ENCODE data around the gene TTC3. TPM values are rescaled to one million over a fixed set of nuclear protein-coding genes. Genes with fewer than 3 reads are reported as not detected.

The TTC3 gene
- polyA plus RNA-seq, 1 donor from 2014 or later: 332 TPM

- H4K20me1 ChIP-seq (ENCODE audit: insufficient read depth): peaks cover 30% of the 10 kb centered on the region
These were observed 9.3 kb downstream of the TTC3 start for GRCh38 chr21:37082375-37082774.

GRCh38 chr21:37082856-37083528 lies 9.9 kb downstream of the TTC3 start:
- no peak overlapping the region for H3K9ac ChIP-seq (ENCODE audit: low read length)
- no peak overlapping the region for H3K27ac ChIP-seq (ENCODE audit: low read length)
- H3K4me2 ChIP-seq (ENCODE audit: low read length): no peak overlapping the region
- H3K36me3 ChIP-seq (ENCODE audit: insufficient read depth, low read length): no peaks in the 10 kb centered on the region
- no peaks in the 10 kb centered on the region for H3K9me3 ChIP-seq (ENCODE audit: low read length)
- no peaks in the 10 kb centered on the region for H3K9me2 ChIP-seq (ENCODE audit: insufficient read depth, low read length)
- H3K27me3 ChIP-seq (ENCODE audit: insufficient read depth, low read depth, low read length): no peaks in the 10 kb centered on the region
- H2AFZ ChIP-seq (ENCODE audit: low read depth, low read length): no peak overlapping the region
- H4K20me1 ChIP-seq (ENCODE audit: insufficient read depth): peaks cover 30% of the 10 kb centered on the region
- H3F3A ChIP-seq (ENCODE audit: insufficient read depth, low read length, poor library complexity, severe bottlenecking): peaks cover 4% of the 10 kb centered on the region
- no peak overlapping the region for H3K4me3 ChIP-seq (ENCODE audit: low read length)
- H3K79me2 ChIP-seq (replicated peaks; ENCODE audit: insufficient read depth, low read length): peaks cover 96% of the 10 kb centered on the region
- TF ChIP-seq CTCF (IDR thresholded peaks at IDR 0.05; ENCODE audit: poor library complexity, severe bottlenecking) (no peak), EZH2 (IDR thresholded peaks at IDR 0.05; ENCODE audit: borderline replicate concordance, insufficient read depth, low read length, poor library complexity, severe bottlenecking) (no peak), RAD21 (conservative IDR thresholded peaks at IDR 0.05) (no peak), TAF1 (IDR thresholded peaks at IDR 0.05; ENCODE audit: low read depth) (no peak), SMC3 (conservative IDR thresholded peaks at IDR 0.05; ENCODE audit: poor library complexity) (no peak), POLR2AphosphoS5 (IDR thresholded peaks at IDR 0.05) (no peak), EP300 (conservative IDR thresholded peaks at IDR 0.05; ENCODE audit: poor library complexity, severe bottlenecking) (no peak)

More at GRCh38 chr21:37082375-37082774, 9.3 kb downstream of the TTC3 start:
- H3K79me2 ChIP-seq (replicated peaks; ENCODE audit: insufficient read depth, low read length): peaks cover 96% of the 10 kb centered on the region
- no peak overlapping the region for H2AFZ ChIP-seq (ENCODE audit: low read depth, low read length)
- no peak overlapping the region for H3K27ac ChIP-seq (ENCODE audit: low read length)
- no peak overlapping the region for H3K9ac ChIP-seq (ENCODE audit: low read length)
- peaks cover 4% of the 10 kb centered on the region for H3F3A ChIP-seq (ENCODE audit: insufficient read depth, low read length, poor library complexity, severe bottlenecking)
- TF ChIP-seq POLR2AphosphoS5 (IDR thresholded peaks at IDR 0.05) (no peak), TAF1 (IDR thresholded peaks at IDR 0.05; ENCODE audit: low read depth) (no peak), EZH2 (IDR thresholded peaks at IDR 0.05; ENCODE audit: borderline replicate concordance, insufficient read depth, low read length, poor library complexity, severe bottlenecking) (no peak), MXI1 (conservative IDR thresholded peaks at IDR 0.05; ENCODE audit: poor library complexity, severe bottlenecking) (no peak), EP300 (conservative IDR thresholded peaks at IDR 0.05; ENCODE audit: poor library complexity, severe bottlenecking) (no peak), SMC3 (conservative IDR thresholded peaks at IDR 0.05; ENCODE audit: poor library complexity) (no peak), CTCF (IDR thresholded peaks at IDR 0.05; ENCODE audit: poor library complexity, severe bottlenecking) (no peak), RAD21 (conservative IDR thresholded peaks at IDR 0.05) (no peak)
- TF ChIP-seq, protein P1, sequence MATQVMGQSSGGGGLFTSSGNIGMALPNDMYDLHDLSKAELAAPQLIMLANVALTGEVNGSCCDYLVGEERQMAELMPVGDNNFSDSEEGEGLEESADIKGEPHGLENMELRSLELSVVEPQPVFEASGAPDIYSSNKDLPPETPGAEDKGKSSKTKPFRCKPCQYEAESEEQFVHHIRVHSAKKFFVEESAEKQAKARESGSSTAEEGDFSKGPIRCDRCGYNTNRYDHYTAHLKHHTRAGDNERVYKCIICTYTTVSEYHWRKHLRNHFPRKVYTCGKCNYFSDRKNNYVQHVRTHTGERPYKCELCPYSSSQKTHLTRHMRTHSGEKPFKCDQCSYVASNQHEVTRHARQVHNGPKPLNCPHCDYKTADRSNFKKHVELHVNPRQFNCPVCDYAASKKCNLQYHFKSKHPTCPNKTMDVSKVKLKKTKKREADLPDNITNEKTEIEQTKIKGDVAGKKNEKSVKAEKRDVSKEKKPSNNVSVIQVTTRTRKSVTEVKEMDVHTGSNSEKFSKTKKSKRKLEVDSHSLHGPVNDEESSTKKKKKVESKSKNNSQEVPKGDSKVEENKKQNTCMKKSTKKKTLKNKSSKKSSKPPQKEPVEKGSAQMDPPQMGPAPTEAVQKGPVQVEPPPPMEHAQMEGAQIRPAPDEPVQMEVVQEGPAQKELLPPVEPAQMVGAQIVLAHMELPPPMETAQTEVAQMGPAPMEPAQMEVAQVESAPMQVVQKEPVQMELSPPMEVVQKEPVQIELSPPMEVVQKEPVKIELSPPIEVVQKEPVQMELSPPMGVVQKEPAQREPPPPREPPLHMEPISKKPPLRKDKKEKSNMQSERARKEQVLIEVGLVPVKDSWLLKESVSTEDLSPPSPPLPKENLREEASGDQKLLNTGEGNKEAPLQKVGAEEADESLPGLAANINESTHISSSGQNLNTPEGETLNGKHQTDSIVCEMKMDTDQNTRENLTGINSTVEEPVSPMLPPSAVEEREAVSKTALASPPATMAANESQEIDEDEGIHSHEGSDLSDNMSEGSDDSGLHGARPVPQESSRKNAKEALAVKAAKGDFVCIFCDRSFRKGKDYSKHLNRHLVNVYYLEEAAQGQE (IDR thresholded peaks at IDR 0.05; ENCODE audit: borderline replicate concordance): no peak
- H3K9me2 ChIP-seq (ENCODE audit: insufficient read depth, low read length): no peaks in the 10 kb centered on the region
- no peaks in the 10 kb centered on the region for H3K9me3 ChIP-seq (ENCODE audit: low read length)
- H3K27me3 ChIP-seq (ENCODE audit: insufficient read depth, low read depth, low read length): no peaks in the 10 kb centered on the region
- no peak overlapping the region for H3K4me2 ChIP-seq (ENCODE audit: low read length)
- no peaks in the 10 kb centered on the region for H3K36me3 ChIP-seq (ENCODE audit: insufficient read depth, low read length)
- no peak overlapping the region for H3K4me3 ChIP-seq (ENCODE audit: low read length)

Measured in neural cell (in vitro differentiated cells).